Hepatocyte (in vitro differentiated cells): ENCODE results near the gene ACAP3. TPM values are rescaled to one million over a fixed set of nuclear protein-coding genes. Genes with fewer than 3 reads are reported as not detected.

Experiments
- DNase-seq: peaks from one replicate; pipeline ENCODE4 v3.0.0-alpha.2; 2016; ENCODE audit warnings: low spot score
- H2AFZ ChIP-seq: fragments of 200-600 bp; sonication (generic); 2 replicates; pipeline ENCODE4 v1.6.0; 2016; ENCODE audit warnings: antibody characterized with exemption, mild to moderate bottlenecking
- H3K27ac ChIP-seq: fragments of 200-600 bp; sonication (generic); 2 replicates; pipeline ENCODE4 v1.5.1; 2016; ENCODE audit warnings: mild to moderate bottlenecking
- H3K27me3 ChIP-seq: fragments of 200-600 bp; sonication (generic); 2 replicates; pipeline ENCODE4 v1.6.1; 2016
- H3K36me3 ChIP-seq: fragments of 200-600 bp; sonication (generic); replicated peaks from 2 replicates; pipeline ENCODE4 v1.5.1; 2016; ENCODE audit warnings: low read depth; ENCODE audit not compliant: insufficient read depth
- H3K4me1 ChIP-seq: fragments of 200-600 bp; sonication (generic); 2 replicates; pipeline ENCODE4 v1.5.1; 2016; ENCODE audit warnings: mild to moderate bottlenecking, moderate library complexity; ENCODE audit not compliant: insufficient read depth
- H3K4me2 ChIP-seq: fragments of 200-600 bp; sonication (generic); 2 replicates; pipeline ENCODE4 v1.6.0; 2016
- H3K4me3 ChIP-seq: fragments of 200-600 bp; sonication (generic); 2 replicates; pipeline ENCODE4 v1.5.1; 2016; ENCODE audit warnings: mild to moderate bottlenecking
- H3K79me2 ChIP-seq: fragments of 200-600 bp; sonication (generic); 2 replicates; pipeline ENCODE4 v1.6.0; 2017; ENCODE audit warnings: mild to moderate bottlenecking
- H3K9me2 ChIP-seq: fragments of 200-600 bp; sonication (generic); replicated peaks from 2 replicates; pipeline ENCODE4 v1.6.0; 2017; ENCODE audit warnings: mild to moderate bottlenecking; ENCODE audit not compliant: insufficient read depth
- H3K9me3 ChIP-seq: fragments of 200-600 bp; sonication (generic); 2 replicates; pipeline ENCODE4 v1.5.1; 2016; ENCODE audit warnings: low read depth, mild to moderate bottlenecking
- H4K20me1 ChIP-seq: fragments of 200-600 bp; sonication (generic); 2 replicates; pipeline ENCODE4 v1.6.0; 2016; ENCODE audit warnings: mild to moderate bottlenecking; ENCODE audit not compliant: insufficient read depth, poor library complexity, severe bottlenecking
- CTCF ChIP-seq: fragments of 200-600 bp; sonication (generic); IDR thresholded peaks from 2 replicates; pipeline ENCODE4 v1.5.1; 2016; ENCODE audit warnings: antibody characterized with exemption, mild to moderate bottlenecking; ENCODE audit not compliant: poor library complexity
- EZH2 ChIP-seq: fragments of 200-600 bp; sonication (generic); IDR thresholded peaks from 2 replicates; pipeline ENCODE4 v1.6.1; 2016; ENCODE audit warnings: antibody characterized with exemption, mild to moderate bottlenecking, borderline replicate concordance
- EZH2phosphoT487 ChIP-seq: fragments of 200-600 bp; sonication (generic); IDR thresholded peaks from one replicate; pipeline ENCODE4 v1.6.1; 2018; ENCODE audit warnings: antibody characterized with exemption, mild to moderate bottlenecking, low read depth, moderate library complexity; ENCODE audit not compliant: unreplicated experiment, severe bottlenecking
- WGBS: methylation state at CpG from one replicate; pipeline ENCODE4 v1.1.6; 2016; ENCODE audit warnings: low lambda C conversion rate; ENCODE audit errors: missing lambda C conversion rate; 5-methylcytosine and 5-hydroxymethylcytosine counted together
- polyA plus RNA-seq: library from polyadenylated mRNA; unstranded; fragments of >200 nt; fragmentation: Nextera tagmentation; extraction: Ambion mirVana; gene quantifications from 2 replicates; pipeline ENCODE4 v1.2.1, GENCODE V29; 2016
- total RNA-seq: library from RNA; depleted of rRNA; stranded (reverse); fragments of >200 nt; gene quantifications from 2 replicates; pipeline ENCODE4 v1.2.3, GENCODE V29; 2014

The ACAP3 gene
- total and polyA plus RNA-seq, 2 experiments from 2014 or later, result 56.0 to 87.1 TPM

GRCh38 chr1:1315435-1315954 lies 7.8 kb upstream of the ACAP3 start:
- Histone ChIP-seq H4K20me1 (peaks cover 4% of the 10 kb centered on the region), H3K79me2 (peaks cover 44% of the 10 kb centered on the region), H3K9me3 (no peaks in the 10 kb centered on the region), H3K4me3 (no peak overlapping the region), H3K36me3 (no peaks in the 10 kb centered on the region), H3K4me1 (peaks cover 6% of the 10 kb centered on the region), H3K27ac (no peak overlapping the region), H2AFZ (no peak overlapping the region), H3K27me3 (no peaks in the 10 kb centered on the region), H3K4me2 (no peak overlapping the region), H3K9me2 (no peaks in the 10 kb centered on the region)
- 47% methylated on average over 9 of the region's 26 CpGs for WGBS
- TF ChIP-seq EZH2phosphoT487 (no peak), EZH2 (no peak), CTCF (no peak)
- DNase-seq, result no peak

GRCh38 chr1:1314678-1315335 lies 7.1 kb upstream of the ACAP3 start:
- DNase-seq, result no peak

DNA sequence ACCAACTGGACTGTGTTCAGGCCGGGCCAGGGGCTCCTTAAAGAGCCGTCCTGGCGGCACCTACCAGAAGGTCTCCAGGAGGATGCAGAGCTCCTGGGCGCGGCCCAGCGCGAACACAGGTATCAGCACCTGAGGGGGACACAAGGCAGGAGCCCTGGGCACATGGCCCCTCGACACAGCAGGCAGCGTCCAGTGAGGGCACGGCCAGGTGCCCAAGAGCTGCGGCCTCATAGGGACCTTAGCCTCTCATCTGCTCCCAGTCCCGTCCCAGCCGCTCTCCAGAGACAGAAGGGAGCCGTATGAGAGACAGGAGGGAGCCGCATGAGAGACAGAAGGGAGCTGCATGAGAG lies 6.5 kb upstream of the ACAP3 start:
- Histone ChIP-seq H3K79me2 (peaks cover 44% of the 10 kb centered on the region), H4K20me1 (peaks cover 4% of the 10 kb centered on the region), H3K9me3 (no peaks in the 10 kb centered on the region), H3K9me2 (no peaks in the 10 kb centered on the region), H3K27ac (no peak overlapping the region), H3K4me2 (no peak overlapping the region), H3K36me3 (no peaks in the 10 kb centered on the region), H3K4me1 (peaks cover 15% of the 10 kb centered on the region), H3K27me3 (no peaks in the 10 kb centered on the region), H3K4me3 (no peak overlapping the region), H2AFZ (no peak overlapping the region)
- DNase-seq, result no peak
- TF ChIP-seq EZH2phosphoT487 (no peak), EZH2 (no peak), CTCF (no peak)
- 98% methylated on average over 15 of the region's 15 CpGs for WGBS

More at GRCh38 chr1:1314678-1315335, 7.1 kb upstream of the ACAP3 start:
- Histone ChIP-seq H3K36me3 (no peaks in the 10 kb centered on the region), H3K9me3 (no peaks in the 10 kb centered on the region), H3K9me2 (no peaks in the 10 kb centered on the region), H3K79me2 (peaks cover 44% of the 10 kb centered on the region), H3K4me1 (peaks cover 9% of the 10 kb centered on the region), H3K4me3 (no peak overlapping the region), H4K20me1 (peaks cover 4% of the 10 kb centered on the region), H3K27me3 (no peaks in the 10 kb centered on the region), H2AFZ (no peak overlapping the region), H3K4me2 (no peak overlapping the region), H3K27ac (no peak overlapping the region)
- 98% methylated on average over 21 of the region's 23 CpGs for WGBS
- no peak for TF ChIP-seq EZH2
- TF ChIP-seq CTCF, result no peak
- TF ChIP-seq EZH2phosphoT487, result no peak
